SK-N-SH treated with all-trans-retinoic acid at 6 μM for 48 hours (cell line): ENCODE data around the gene RAB2B.

ENCODE experiments used
- ATAC-seq: fragments of 200-7000 bp; cut with Tn5 transposase; 3 replicates; pipeline ENCODE4 v1.9.1; 2020; ENCODE audit warnings: mild to moderate bottlenecking, moderate library complexity
- BACH2 ChIP-seq: fragments of 250-450 bp; sonication (Bioruptor Pico); IDR thresholded peaks from 2 replicates; pipeline ENCODE4 v1.9.0; 2021; ENCODE audit warnings: mild to moderate bottlenecking, borderline replicate concordance
- CSDC2 ChIP-seq: fragments of 250-450 bp; sonication (Bioruptor Pico); IDR thresholded peaks from 2 replicates; pipeline ENCODE4 v1.5.0; 2020; ENCODE audit warnings: mild to moderate bottlenecking, moderate library complexity
- CSRNP3 ChIP-seq: fragments of 250-450 bp; sonication (Bioruptor Pico); IDR thresholded peaks from 2 replicates; pipeline ENCODE4 v1.5.1; 2021; ENCODE audit warnings: mild to moderate bottlenecking, moderate library complexity
- ESRRG ChIP-seq: fragments of 250-450 bp; sonication (Bioruptor Pico); IDR thresholded peaks from 2 replicates; pipeline ENCODE4 v1.6.1; 2021; ENCODE audit warnings: mild to moderate bottlenecking
- GLIS3 ChIP-seq: fragments of 250-450 bp; sonication (Bioruptor Pico); IDR thresholded peaks from 2 replicates; pipeline ENCODE4 v1.5.0; 2020; ENCODE audit warnings: mild to moderate bottlenecking, moderate library complexity
- ISL1 ChIP-seq: fragments of 250-450 bp; sonication (Bioruptor Pico); IDR thresholded peaks from 2 replicates; pipeline ENCODE4 v2.1.2; 2022; ENCODE audit warnings: mild to moderate bottlenecking, moderate library complexity
- OSR1 ChIP-seq: fragments of 250-450 bp; sonication (Bioruptor Pico); IDR thresholded peaks from 2 replicates; pipeline ENCODE4 v1.8.0; 2022; ENCODE audit warnings: moderate library complexity, mild to moderate bottlenecking, inconsistent platforms
- PATZ1 ChIP-seq: fragments of 250-450 bp; sonication (Bioruptor Pico); IDR thresholded peaks from 2 replicates; pipeline ENCODE4 v1.8.0; 2020; ENCODE audit warnings: mild to moderate bottlenecking, moderate library complexity, borderline replicate concordance
- POU6F1 ChIP-seq: fragments of 250-450 bp; sonication (Bioruptor Pico); IDR thresholded peaks from 2 replicates; pipeline ENCODE4 v1.8.0; 2021; ENCODE audit warnings: low read depth, mild to moderate bottlenecking, moderate library complexity, borderline replicate concordance
- PPARA ChIP-seq: fragments of 250-450 bp; sonication (Bioruptor Pico); IDR thresholded peaks from 2 replicates; pipeline ENCODE4 v1.5.0; 2020; ENCODE audit warnings: mild to moderate bottlenecking, borderline replicate concordance
- RARB ChIP-seq: fragments of 250-450 bp; sonication (Bioruptor Pico); IDR thresholded peaks from 2 replicates; pipeline ENCODE4 v1.8.0; 2021; ENCODE audit warnings: mild to moderate bottlenecking, moderate library complexity
- SNAI2 ChIP-seq: fragments of 250-450 bp; sonication (Bioruptor Pico); IDR thresholded peaks from 2 replicates; pipeline ENCODE4 v1.5.0; 2020; ENCODE audit warnings: mild to moderate bottlenecking, moderate library complexity
- TCF4 ChIP-seq: fragments of 250-450 bp; sonication (Bioruptor Pico); IDR thresholded peaks from 2 replicates; pipeline ENCODE4 v1.8.0; 2021; ENCODE audit warnings: mild to moderate bottlenecking, moderate library complexity, borderline replicate concordance
- TOX ChIP-seq: fragments of 250-450 bp; sonication (Bioruptor Pico); IDR thresholded peaks from 2 replicates; pipeline ENCODE4 v1.8.0; 2021; ENCODE audit warnings: mild to moderate bottlenecking, moderate library complexity, borderline replicate concordance
- TSHZ2 ChIP-seq: fragments of 250-450 bp; sonication (Bioruptor Pico); IDR thresholded peaks from 2 replicates; pipeline ENCODE4 v1.5.0; 2020; ENCODE audit warnings: mild to moderate bottlenecking, moderate library complexity
- ZC3H10 ChIP-seq: fragments of 250-450 bp; sonication (Bioruptor Pico); IDR thresholded peaks from 2 replicates; pipeline ENCODE4 v1.5.1; 2021; ENCODE audit warnings: mild to moderate bottlenecking, moderate library complexity
- ZFP3 ChIP-seq: fragments of 250-450 bp; sonication (Bioruptor Pico); IDR thresholded peaks from 2 replicates; pipeline ENCODE4 v1.5.0; 2020; ENCODE audit warnings: mild to moderate bottlenecking, moderate library complexity
- ZFP30 ChIP-seq: fragments of 450-650 bp; formaldehyde crosslinking; IDR thresholded peaks from 2 replicates; pipeline ENCODE4 v1.5.0; 2022; ENCODE audit warnings: mild to moderate bottlenecking, moderate library complexity
- ZNF565 ChIP-seq: fragments of 450-650 bp; formaldehyde crosslinking; conservative IDR thresholded peaks from 2 replicates; pipeline ENCODE4 v1.5.0; 2020; ENCODE audit warnings: low read depth, mild to moderate bottlenecking, moderate library complexity
- ZNF8 ChIP-seq: fragments of 450-650 bp; formaldehyde crosslinking; IDR thresholded peaks from 2 replicates; pipeline ENCODE4 v1.5.0; 2020; ENCODE audit warnings: mild to moderate bottlenecking, moderate library complexity

The RAB2B gene

GRCh38 chr14:21524575-21525490, 48.1 kb upstream of the RAB2B start:
- ATAC-seq, result no peak
- TF ChIP-seq TCF4 (CRISPR knock-in tag) (no peak), ZNF565 (CRISPR knock-in tag) (no peak), TSHZ2 (CRISPR knock-in tag) (no peak), OSR1 (CRISPR knock-in tag) (no peak), ISL1 (no peak), RARB (CRISPR knock-in tag) (no peak), ESRRG (CRISPR knock-in tag) (no peak), GLIS3 (CRISPR knock-in tag) (no peak), ZC3H10 (CRISPR knock-in tag) (no peak), CSDC2 (no peak), POU6F1 (CRISPR knock-in tag) (no peak), ZNF8 (no peak), TOX (no peak), CSRNP3 (CRISPR knock-in tag) (no peak), ZFP30 (CRISPR knock-in tag) (no peak), PPARA (CRISPR knock-in tag) (no peak), PATZ1 (no peak), SNAI2 (CRISPR knock-in tag) (no peak)

- ATAC-seq, result no peak
- TF ChIP-seq ZNF8 (no peak), OSR1 (CRISPR knock-in tag) (no peak), SNAI2 (CRISPR knock-in tag) (no peak)
Observed at GRCh38 chr14:21523203-21523602, 46.4 kb upstream of the RAB2B start.

- ATAC-seq, result no peak
- TF ChIP-seq ZFP3 (CRISPR knock-in tag) (no peak), POU6F1 (CRISPR knock-in tag) (no peak), BACH2 (CRISPR knock-in tag) (no peak), TCF4 (CRISPR knock-in tag) (no peak), OSR1 (CRISPR knock-in tag) (no peak), ZNF8 (no peak)
- TF ChIP-seq, all 23 proteins: peak for 0
Observed at GRCh38 chr14:21521501-21521900, 44.7 kb upstream of the RAB2B start.
